B cell (primary cell): ENCODE measurements around the gene DHRS4.
"Not testable (repeated sequence)": the region's sequence is repeated elsewhere in the genome, so short reads cannot be mapped to it uniquely, and the experiment has no call there.

Experiments used
- CTCF ChIP-seq: fragments of 200-600 bp; IDR thresholded peaks from one replicate; pipeline ENCODE4 v1.8.0; 2022; ENCODE audit warnings: antibody characterized with exemption, mild to moderate bottlenecking
- EZH2 ChIP-seq: IDR thresholded peaks from 2 replicates; pipeline ENCODE4 v1.6.1; 2012; ENCODE audit warnings: borderline replicate concordance, low read depth, mild to moderate bottlenecking, moderate library complexity, low read length; ENCODE audit not compliant: insufficient read depth, poor library complexity, severe bottlenecking

GRCh38 chr14:23969481-23970282 is 16.1 kb downstream of the DHRS4 start:
- not testable (repeated sequence) for TF ChIP-seq CTCF, EZH2
